ENCODE data around the gene KMT2E.

DNA sequence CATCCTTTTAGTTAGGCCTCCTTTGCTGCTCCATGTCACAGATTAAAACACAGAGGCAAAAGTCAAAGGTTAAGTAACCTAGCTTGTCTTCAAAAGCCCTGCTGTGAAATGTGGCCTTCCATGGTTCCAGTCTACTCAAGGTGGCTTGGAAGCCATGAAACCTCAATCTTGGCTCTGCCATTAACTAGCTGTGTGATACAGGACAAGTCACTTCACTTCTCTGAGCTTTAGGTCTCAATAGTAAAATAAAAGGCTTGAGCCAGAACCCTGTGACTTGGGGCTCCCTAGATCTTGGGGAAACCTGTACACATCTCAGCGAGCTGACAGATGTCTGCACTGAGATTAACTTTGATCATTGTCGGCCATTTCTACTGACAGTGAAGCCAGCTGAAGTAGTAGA lies 48.0 kb upstream of the KMT2E start:
- TF ChIP-seq, protein P1, sequence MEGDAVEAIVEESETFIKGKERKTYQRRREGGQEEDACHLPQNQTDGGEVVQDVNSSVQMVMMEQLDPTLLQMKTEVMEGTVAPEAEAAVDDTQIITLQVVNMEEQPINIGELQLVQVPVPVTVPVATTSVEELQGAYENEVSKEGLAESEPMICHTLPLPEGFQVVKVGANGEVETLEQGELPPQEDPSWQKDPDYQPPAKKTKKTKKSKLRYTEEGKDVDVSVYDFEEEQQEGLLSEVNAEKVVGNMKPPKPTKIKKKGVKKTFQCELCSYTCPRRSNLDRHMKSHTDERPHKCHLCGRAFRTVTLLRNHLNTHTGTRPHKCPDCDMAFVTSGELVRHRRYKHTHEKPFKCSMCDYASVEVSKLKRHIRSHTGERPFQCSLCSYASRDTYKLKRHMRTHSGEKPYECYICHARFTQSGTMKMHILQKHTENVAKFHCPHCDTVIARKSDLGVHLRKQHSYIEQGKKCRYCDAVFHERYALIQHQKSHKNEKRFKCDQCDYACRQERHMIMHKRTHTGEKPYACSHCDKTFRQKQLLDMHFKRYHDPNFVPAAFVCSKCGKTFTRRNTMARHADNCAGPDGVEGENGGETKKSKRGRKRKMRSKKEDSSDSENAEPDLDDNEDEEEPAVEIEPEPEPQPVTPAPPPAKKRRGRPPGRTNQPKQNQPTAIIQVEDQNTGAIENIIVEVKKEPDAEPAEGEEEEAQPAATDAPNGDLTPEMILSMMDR (IDR thresholded peaks at IDR 0.05), result no peak
- TF ChIP-seq POLR2A (IDR thresholded peaks at IDR 0.05), result no peak
